ENCODE data around the gene UFD1. TPM values are rescaled to one million over a fixed set of nuclear protein-coding genes. Genes with fewer than 3 reads are reported as not detected.

The UFD1 gene
- total RNA-seq, 1 donor from 2014 or later: 41.8 TPM

- TF ChIP-seq CTCF (IDR thresholded peaks at IDR 0.05; ENCODE audit: borderline replicate concordance): no peak
- peak overlapping the region; percentile 98 for H3K27ac ChIP-seq (replicated peaks)
- H3K27me3 ChIP-seq (ENCODE audit: low read depth): no peaks in the 10 kb centered on the region
- H3K4me1 ChIP-seq: peaks cover 44% of the 10 kb centered on the region
- intact Hi-C loops (cut with micrococcal nuclease): no loop called here
- no peak for DNase-seq
- H3K4me3 ChIP-seq: peak overlapping the region; percentile 90
- no peaks in the 10 kb centered on the region for H3K9me3 ChIP-seq (replicated peaks)
- H3K36me3 ChIP-seq: peaks cover 24% of the 10 kb centered on the region
Measured at GRCh38 chr22:19478045-19478900, 720 bp downstream of the UFD1 start.

- Histone ChIP-seq H3K4me1 (peaks cover 44% of the 10 kb centered on the region), H3K36me3 (peaks cover 32% of the 10 kb centered on the region), H3K27me3 (ENCODE audit: low read depth) (no peaks in the 10 kb centered on the region), H3K27ac (replicated peaks) (peak overlapping the region; percentile 98), H3K9me3 (replicated peaks) (no peaks in the 10 kb centered on the region), H3K4me3 (peak overlapping the region; percentile 90)
- intact Hi-C loops (cut with micrococcal nuclease): no loop called here
- no peak for DNase-seq
- TF ChIP-seq CTCF (IDR thresholded peaks at IDR 0.05; ENCODE audit: borderline replicate concordance): peak; percentile 24
Measured at GRCh38 chr22:19477321-19478044, 1.5 kb downstream of the UFD1 start.

- no peak for DNase-seq
- Histone ChIP-seq H3K27ac (replicated peaks) (no peak overlapping the region), H3K4me1 (peaks cover 44% of the 10 kb centered on the region), H3K27me3 (ENCODE audit: low read depth) (no peaks in the 10 kb centered on the region), H3K4me3 (no peak overlapping the region), H3K36me3 (peaks cover 47% of the 10 kb centered on the region), H3K9me3 (replicated peaks) (no peaks in the 10 kb centered on the region)
- intact Hi-C loops (cut with micrococcal nuclease): no loop called here
- no peak for TF ChIP-seq CTCF (IDR thresholded peaks at IDR 0.05; ENCODE audit: borderline replicate concordance)
Measured at GRCh38 chr22:19476023-19476422, 3.0 kb downstream of the UFD1 start.

- intact Hi-C loops (cut with micrococcal nuclease): no loop called here
- Histone ChIP-seq H3K4me1 (peaks cover 32% of the 10 kb centered on the region), H3K27me3 (ENCODE audit: low read depth) (no peaks in the 10 kb centered on the region), H3K36me3 (peaks cover 71% of the 10 kb centered on the region), H3K4me3 (no peak overlapping the region), H3K27ac (replicated peaks) (no peak overlapping the region), H3K9me3 (replicated peaks) (no peaks in the 10 kb centered on the region)
- DNase-seq: no peak
- TF ChIP-seq CTCF (IDR thresholded peaks at IDR 0.05; ENCODE audit: borderline replicate concordance): no peak
Measured at GRCh38 chr22:19473578-19473977, 5.4 kb downstream of the UFD1 start.

GRCh38 chr22:19472233-19472632 lies 6.8 kb downstream of the UFD1 start:
- DNase-seq: no peak
- Histone ChIP-seq H3K27me3 (ENCODE audit: low read depth) (no peaks in the 10 kb centered on the region), H3K9me3 (replicated peaks) (no peaks in the 10 kb centered on the region), H3K36me3 (peaks cover 85% of the 10 kb centered on the region), H3K4me1 (peaks cover 19% of the 10 kb centered on the region), H3K27ac (replicated peaks) (no peak overlapping the region), H3K4me3 (no peak overlapping the region)
- intact Hi-C loops (cut with micrococcal nuclease): no loop called here
- no peak for TF ChIP-seq CTCF (IDR thresholded peaks at IDR 0.05; ENCODE audit: borderline replicate concordance)

Measured in left ventricle myocardium inferior (tissue), 1 donor.